MM.1S (cell line): Measurements from ENCODE around the gene ATP8A1.

ENCODE experiments used
- DNase-seq: peaks from one replicate; pipeline ENCODE4 v3.0.0-alpha.2; 2015
- H2AFZ ChIP-seq: fragments of 300-600 bp; sonication (generic); 2 replicates; pipeline ENCODE4 v1.6.0; 2016; ENCODE audit warnings: antibody characterized with exemption, low read length
- H3F3A ChIP-seq: fragments of 300-600 bp; sonication (generic); 2 replicates; pipeline ENCODE4 v1.6.1; 2016; ENCODE audit warnings: mild to moderate bottlenecking, antibody characterized with exemption, low read length, moderate library complexity, mixed read lengths; ENCODE audit not compliant: insufficient read depth
- H3K27ac ChIP-seq: fragments of 300-600 bp; sonication (generic); 2 replicates; pipeline ENCODE4 v1.5.1; 2016; ENCODE audit warnings: mild to moderate bottlenecking, low read length
- H3K27me3 ChIP-seq: fragments of 300-600 bp; sonication (generic); replicated peaks from 2 replicates; pipeline ENCODE4 v1.6.0; 2016; ENCODE audit warnings: low read length; ENCODE audit not compliant: insufficient read depth
- H3K36me3 ChIP-seq: fragments of 300-600 bp; sonication (generic); replicated peaks from 2 replicates; pipeline ENCODE4 v1.6.1; 2016; ENCODE audit warnings: mild to moderate bottlenecking, low read length, mixed read lengths; ENCODE audit not compliant: insufficient read depth
- H3K4me1 ChIP-seq: fragments of 300-600 bp; sonication (generic); 2 replicates; pipeline ENCODE4 v1.6.1; 2016; ENCODE audit warnings: low read length, mixed read lengths
- H3K4me2 ChIP-seq: fragments of 300-600 bp; sonication (generic); 2 replicates; pipeline ENCODE4 v1.6.0; 2016; ENCODE audit warnings: low read depth, low read length
- H3K4me3 ChIP-seq: fragments of 300-600 bp; sonication (generic); 2 replicates; pipeline ENCODE4 v1.5.1; 2016; ENCODE audit warnings: low read length, mixed read lengths
- H3K79me2 ChIP-seq: fragments of 300-600 bp; sonication (generic); 2 replicates; pipeline ENCODE4 v1.6.1; 2016; ENCODE audit warnings: mixed run types, low read length, mixed read lengths
- H3K9ac ChIP-seq: fragments of 300-600 bp; sonication (generic); 2 replicates; pipeline ENCODE4 v1.6.1; 2016; ENCODE audit warnings: low read length, mixed read lengths
- H3K9me2 ChIP-seq: fragments of 300-600 bp; sonication (generic); replicated peaks from 2 replicates; pipeline ENCODE4 v1.6.1; 2016; ENCODE audit warnings: mild to moderate bottlenecking, low read length, mixed read lengths; ENCODE audit not compliant: insufficient read depth
- H3K9me3 ChIP-seq: fragments of 300-600 bp; sonication (generic); replicated peaks from 2 replicates; pipeline ENCODE4 v1.6.1; 2016; ENCODE audit warnings: mild to moderate bottlenecking, low read length, mixed read lengths; ENCODE audit not compliant: insufficient read depth
- H4K20me1 ChIP-seq: fragments of 300-600 bp; sonication (generic); 2 replicates; pipeline ENCODE4 v1.6.1; 2016; ENCODE audit warnings: mild to moderate bottlenecking, low read length, moderate library complexity, mixed read lengths; ENCODE audit not compliant: insufficient read depth
- CTCF ChIP-seq: fragments of 300-600 bp; sonication (generic); IDR thresholded peaks from 2 replicates; pipeline ENCODE4 v1.5.1; 2016; ENCODE audit warnings: antibody characterized with exemption, low read length, mixed read lengths
- EZH2 ChIP-seq: fragments of 300-600 bp; sonication (generic); optimal IDR thresholded peaks from 2 replicates; pipeline ENCODE3; 2017; ENCODE audit warnings: low read depth, mild to moderate bottlenecking, antibody characterized with exemption, low read length, mixed read lengths
- EZH2phosphoT487 ChIP-seq: fragments of 300-600 bp; sonication (generic); IDR thresholded peaks from 2 replicates; pipeline ENCODE4 v1.6.1; 2018; ENCODE audit warnings: antibody characterized with exemption, low read length

Gene ATP8A1

DNA sequence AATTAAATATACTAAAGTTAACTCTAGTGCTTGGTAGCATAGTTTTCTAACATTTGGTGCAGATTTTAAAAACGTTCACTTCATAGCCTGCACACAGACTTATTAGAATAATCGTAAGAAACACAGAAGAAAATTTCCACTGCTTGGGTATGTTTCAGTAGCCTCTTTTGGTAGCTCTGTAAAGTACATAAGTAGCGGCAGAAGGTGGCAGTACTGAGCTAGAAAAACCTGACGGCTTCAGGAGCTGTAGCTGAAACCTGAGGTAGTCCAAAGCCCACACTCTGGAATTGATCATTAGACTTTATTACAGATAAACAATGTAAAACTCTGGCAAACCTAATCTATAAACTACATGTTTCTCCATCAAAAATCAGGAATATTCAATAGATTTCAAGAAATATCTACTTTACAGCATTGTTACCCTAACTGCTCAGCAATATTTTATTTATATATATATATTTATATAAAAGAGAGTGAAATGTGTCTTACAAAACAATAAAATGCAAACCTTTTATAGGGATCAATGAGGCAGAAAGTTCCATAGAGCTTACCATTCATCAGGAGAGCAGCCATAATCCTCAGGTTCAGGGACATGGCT lies 88.2 kb downstream of the ATP8A1 start:
- Histone ChIP-seq H3K9me3 (no peaks in the 10 kb centered on the region), H3K9me2 (no peaks in the 10 kb centered on the region), H3K4me2 (no peak overlapping the region), H3K36me3 (no peaks in the 10 kb centered on the region), H4K20me1 (no peaks in the 10 kb centered on the region), H3F3A (no peaks in the 10 kb centered on the region), H2AFZ (no peak overlapping the region), H3K27ac (no peak overlapping the region), H3K4me1 (no peaks in the 10 kb centered on the region), H3K9ac (no peak overlapping the region), H3K27me3 (no peaks in the 10 kb centered on the region), H3K79me2 (no peaks in the 10 kb centered on the region), H3K4me3 (no peak overlapping the region)
- DNase-seq: peak; percentile 75
- TF ChIP-seq CTCF: peak; percentile 70
- TF ChIP-seq EZH2phosphoT487: no peak
- TF ChIP-seq EZH2: no peak

DNA sequence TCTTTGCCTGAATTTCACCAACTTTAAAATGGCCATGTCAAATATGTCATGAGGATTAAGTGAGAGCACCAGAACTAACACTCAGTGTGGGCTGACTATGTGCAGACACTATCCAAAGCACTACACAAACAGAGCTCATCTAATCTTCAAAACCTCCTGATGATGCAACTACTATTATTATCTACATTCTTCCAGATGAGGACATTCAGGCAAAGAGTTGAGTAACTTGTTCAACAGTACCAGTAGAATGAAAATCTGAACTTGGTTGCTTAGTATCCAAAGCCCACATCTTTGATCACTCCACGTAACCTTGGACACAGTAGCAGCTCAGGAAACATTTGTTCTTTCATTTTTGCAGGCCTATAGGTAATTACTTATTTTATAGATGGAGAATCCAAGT lies 90.1 kb downstream of the ATP8A1 start:
- Histone ChIP-seq H3K4me1 (no peaks in the 10 kb centered on the region), H3F3A (no peaks in the 10 kb centered on the region), H3K36me3 (no peaks in the 10 kb centered on the region), H3K4me3 (no peak overlapping the region), H3K79me2 (no peaks in the 10 kb centered on the region), H3K27ac (no peak overlapping the region), H4K20me1 (no peaks in the 10 kb centered on the region), H3K9ac (no peak overlapping the region), H2AFZ (no peak overlapping the region), H3K27me3 (no peaks in the 10 kb centered on the region), H3K9me2 (no peaks in the 10 kb centered on the region), H3K4me2 (no peak overlapping the region), H3K9me3 (no peaks in the 10 kb centered on the region)
- no peak for DNase-seq
- no peak for TF ChIP-seq EZH2

DNA sequence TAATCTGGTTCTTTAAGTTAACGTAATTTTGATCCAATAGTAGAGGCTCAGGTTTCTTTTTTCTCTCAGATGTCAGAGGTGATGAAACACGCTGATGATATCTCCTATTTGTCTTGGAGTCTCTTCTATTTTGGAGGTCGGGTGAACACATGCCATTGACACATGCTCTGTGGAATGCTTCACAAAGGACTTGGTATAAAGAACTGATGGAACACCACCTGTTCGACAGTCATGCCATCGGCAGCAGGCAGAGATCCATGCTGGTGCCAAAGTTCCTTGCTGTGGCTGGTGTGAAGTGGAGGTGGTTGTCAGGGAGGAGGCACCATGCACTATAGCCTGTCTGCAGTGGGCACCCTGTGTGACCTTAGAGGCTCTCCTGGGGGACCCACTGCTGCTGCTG lies 94.9 kb downstream of the ATP8A1 start:
- Histone ChIP-seq H3K27ac (no peak overlapping the region), H3K9me2 (no peaks in the 10 kb centered on the region), H3K79me2 (no peaks in the 10 kb centered on the region), H3F3A (no peaks in the 10 kb centered on the region), H4K20me1 (no peaks in the 10 kb centered on the region), H3K36me3 (no peaks in the 10 kb centered on the region), H3K4me2 (no peak overlapping the region), H3K4me1 (no peaks in the 10 kb centered on the region), H3K27me3 (no peaks in the 10 kb centered on the region), H3K9me3 (no peaks in the 10 kb centered on the region), H2AFZ (no peak overlapping the region), H3K4me3 (no peak overlapping the region), H3K9ac (no peak overlapping the region)
- no peak for DNase-seq
- TF ChIP-seq EZH2 (no peak), CTCF (no peak), EZH2phosphoT487 (no peak)

GRCh38 chr4:42561031-42561430 lies 95.9 kb downstream of the ATP8A1 start:
- H2AFZ ChIP-seq: no peak overlapping the region
- H3K9me2 ChIP-seq: no peaks in the 10 kb centered on the region
- no peak overlapping the region for H3K4me3 ChIP-seq
- no peak overlapping the region for H3K4me2 ChIP-seq
- H3K79me2 ChIP-seq: no peaks in the 10 kb centered on the region
- no peaks in the 10 kb centered on the region for H3F3A ChIP-seq
- H3K36me3 ChIP-seq: no peaks in the 10 kb centered on the region; the same call in 1 of the 2 replicates
- H4K20me1 ChIP-seq: no peaks in the 10 kb centered on the region
- no peak overlapping the region for H3K9ac ChIP-seq
- no peak for DNase-seq
- H3K27ac ChIP-seq: no peak overlapping the region
- H3K27me3 ChIP-seq: no peaks in the 10 kb centered on the region
- H3K4me1 ChIP-seq: no peaks in the 10 kb centered on the region
- TF ChIP-seq CTCF (no peak), EZH2 (no peak), EZH2phosphoT487 (no peak)
- no peaks in the 10 kb centered on the region for H3K9me3 ChIP-seq
